Omental fat pad (tissue), 4 donors: ENCODE measurements around the gene MAP3K7CL. TPM values are rescaled to one million over a fixed set of nuclear protein-coding genes. Genes with fewer than 3 reads are reported as not detected.
"Not testable (repeated sequence)": the region's sequence is repeated elsewhere in the genome, so short reads cannot be mapped to it uniquely, and the experiment has no call there.

Experiments
- ATAC-seq: fragments of 150-250 bp; one replicate; pipeline ENCODE4 v1.9.1; 2016; ENCODE audit warnings: mild to moderate bottlenecking, moderate library complexity; ENCODE audit not compliant: low FRiP score
- DNase-seq: peaks from one replicate; pipeline ENCODE4 v3.0.0-alpha.2; 2019; ENCODE audit warnings: low spot score
- CTCF ChIP-seq, 3 donors: fragments of 450-650 bp; IDR thresholded peaks; one replicate each; pipeline ENCODE4 v1.5.1; 2016 to 2017; ENCODE audit warnings: antibody characterized with exemption in 3 of 3, mild to moderate bottlenecking in 3 of 3, moderate library complexity in 2 of 3
- total RNA-seq, 4 donors: library from RNA; depleted of rRNA; stranded (reverse); fragments of >200 nt; gene quantifications; one replicate each; pipeline ENCODE4 v1.1.0, GENCODE V29; 2016

MAP3K7CL gene
- total RNA-seq, 4 donors from 2014 or later: 5.1 to 7.1 (median 5.9) TPM

GRCh38 chr21:29166853-29167252 lies 36.4 kb downstream of the MAP3K7CL start:
- no peak for TF ChIP-seq CTCF (IDR thresholded peaks at IDR 0.05)
- ATAC-seq (no peak), DNase-seq (no peak)

- not testable (repeated sequence) for ATAC-seq
Observed at GRCh38 chr21:29167481-29167880, 37.0 kb downstream of the MAP3K7CL start.

GRCh38 chr21:29168891-29169315 lies 38.5 kb downstream of the MAP3K7CL start:
- ATAC-seq: peak; percentile 60
- no peak for TF ChIP-seq CTCF (IDR thresholded peaks at IDR 0.05)
- DNase-seq: no peak

More at GRCh38 chr21:29167481-29167880, 37.0 kb downstream of the MAP3K7CL start:
- not testable (repeated sequence) for DNase-seq

- no peak for DNase-seq
- no peak for TF ChIP-seq CTCF (IDR thresholded peaks at IDR 0.05)
- ATAC-seq: no peak
Observed at GRCh38 chr21:29170944-29171343, 40.5 kb downstream of the MAP3K7CL start.

GRCh38 chr21:29172282-29172681 lies 41.8 kb downstream of the MAP3K7CL start:
- DNase-seq (no peak), ATAC-seq (no peak)
- no peak for TF ChIP-seq CTCF (IDR thresholded peaks at IDR 0.05)

GRCh38 chr21:29174607-29175013 lies 44.2 kb downstream of the MAP3K7CL start:
- ATAC-seq (no peak), DNase-seq (no peak)
- TF ChIP-seq CTCF (IDR thresholded peaks at IDR 0.05): no peak

GRCh38 chr21:29175408-29176134 lies 45.1 kb downstream of the MAP3K7CL start:
- TF ChIP-seq CTCF (IDR thresholded peaks at IDR 0.05): no peak
- DNase-seq (no peak), ATAC-seq (no peak)
